HG02759 (cell line): ENCODE results near the gene SCYL2.
"Not testable (repeated sequence)": the region's sequence is repeated elsewhere in the genome, so short reads cannot be mapped to it uniquely, and the experiment has no call there.

Source experiments
- ATAC-seq: cut with Tn5 transposase; IDR thresholded peaks from one replicate; pipeline ENCODE4 v1.9.1; 2021; ENCODE audit warnings: mild to moderate bottlenecking, moderate library complexity; ENCODE audit not compliant: unreplicated experiment

Gene SCYL2

GRCh38 chr12:100324498-100324897 is 57.5 kb downstream of the SCYL2 start:
- no peak for ATAC-seq

GRCh38 chr12:100326208-100326607 is 59.2 kb downstream of the SCYL2 start:
- ATAC-seq = no peak

GRCh38 chr12:100329800-100330199 is 62.8 kb downstream of the SCYL2 start:
- peak; percentile 97 for ATAC-seq

GRCh38 chr12:100331871-100332270 is 64.9 kb downstream of the SCYL2 start:
- no peak for ATAC-seq

GRCh38 chr12:100332852-100333251 is 65.9 kb downstream of the SCYL2 start:
- no peak for ATAC-seq

GRCh38 chr12:100337299-100337698 is 70.3 kb downstream of the SCYL2 start:
- ATAC-seq = no peak

GRCh38 chr12:100337727-100338126 is 70.8 kb downstream of the SCYL2 start:
- ATAC-seq = no peak

GRCh38 chr12:100339071-100339470 is 72.1 kb downstream of the SCYL2 start:
- ATAC-seq = no peak

- not testable (repeated sequence) for ATAC-seq
Measured at GRCh38 chr12:100342897-100343296, 75.9 kb downstream of the SCYL2 start.

- ATAC-seq = not testable (repeated sequence)
Measured at GRCh38 chr12:100344351-100344750, 77.4 kb downstream of the SCYL2 start.

GRCh38 chr12:100345020-100345767 is 78.2 kb downstream of the SCYL2 start:
- ATAC-seq = no peak

- ATAC-seq = no peak
Measured at GRCh38 chr12:100346660-100347059, 79.7 kb downstream of the SCYL2 start.

GRCh38 chr12:100348657-100349454 is 81.9 kb downstream of the SCYL2 start:
- no peak for ATAC-seq

GRCh38 chr12:100356644-100357223 is 89.8 kb downstream of the SCYL2 start, which contains the start of gene SLC17A8:
SLC17A8 (plus strand) TSS chr12:100357074; CDS start chr12:100357392, 318 bp downstream.
- no peak for ATAC-seq

GRCh38 chr12:100359248-100359647 is 92.3 kb downstream of the SCYL2 start:
- ATAC-seq = no peak

GRCh38 chr12:100359822-100360221 is 92.8 kb downstream of the SCYL2 start:
- no peak for ATAC-seq

- no peak for ATAC-seq
Measured at GRCh38 chr12:100360450-100360849, 93.5 kb downstream of the SCYL2 start.

- no peak for ATAC-seq
Measured at GRCh38 chr12:100364324-100364723, 97.3 kb downstream of the SCYL2 start.

- ATAC-seq = no peak
Measured at GRCh38 chr12:100365411-100365810, 98.4 kb downstream of the SCYL2 start.

- ATAC-seq = no peak
Measured at GRCh38 chr12:100368066-100368465, 101.1 kb downstream of the SCYL2 start.

GRCh38 chr12:100371146-100371545 is 104.2 kb downstream of the SCYL2 start:
- no peak for ATAC-seq
